Mesenchymal stem cell (in vitro differentiated cells and primary cell): ENCODE measurements around the gene GPR31.

Source experiments
- DNase-seq: peaks from one replicate; pipeline ENCODE4 v3.0.0-alpha.2; 2013
- H2AFZ ChIP-seq: one replicate; pipeline ENCODE4 v1.6.1; 2013; ENCODE audit warnings: low read depth, mild to moderate bottlenecking, control low read depth, inconsistent platforms, low read length, moderate library complexity
- H2AK5ac ChIP-seq: 2 replicates; pipeline ENCODE4 v1.6.1; 2013; ENCODE audit warnings: low read length, moderate library complexity, mild to moderate bottlenecking, inconsistent platforms; ENCODE audit not compliant: severe bottlenecking
- H2BK120ac ChIP-seq: one replicate; pipeline ENCODE4 v1.6.1; 2013; ENCODE audit warnings: low read depth, mild to moderate bottlenecking, inconsistent platforms, low read length, moderate library complexity
- H2BK12ac ChIP-seq, 2 experiments: one replicate each; pipeline ENCODE4 v1.6.1; 2013; ENCODE audit warnings: inconsistent platforms in 2 of 2, low read length in 2 of 2, mild to moderate bottlenecking in 2 of 2, moderate library complexity in 2 of 2, control low read depth in 1 of 2
- H2BK15ac ChIP-seq: one replicate; pipeline ENCODE4 v1.6.1; 2013; ENCODE audit warnings: mild to moderate bottlenecking, low read depth, inconsistent platforms; ENCODE audit not compliant: poor library complexity, severe bottlenecking
- H2BK5ac ChIP-seq: 2 replicates; pipeline ENCODE4 v1.6.1; 2013; ENCODE audit warnings: low read depth, mild to moderate bottlenecking, low read length, control low read depth, inconsistent platforms; ENCODE audit not compliant: poor library complexity, severe bottlenecking
- H3K14ac ChIP-seq, 2 experiments: one replicate each; pipeline ENCODE4 v1.6.1; 2013; ENCODE audit warnings: inconsistent platforms in 2 of 2, low read length in 2 of 2, control low read depth in 1 of 2, mild to moderate bottlenecking in 1 of 2, moderate library complexity in 1 of 2
- H3K18ac ChIP-seq, 2 experiments: one replicate each; pipeline ENCODE4 v1.6.1; 2013; ENCODE audit warnings: inconsistent platforms in 2 of 2, low read length in 2 of 2, control low read depth in 1 of 2, low read depth in 1 of 2, mild to moderate bottlenecking in 1 of 2
- H3K23ac ChIP-seq, 2 experiments: one replicate each; pipeline ENCODE4 v1.6.1; 2013; ENCODE audit warnings: inconsistent platforms in 2 of 2, low read length in 2 of 2, mild to moderate bottlenecking in 2 of 2, moderate library complexity in 2 of 2, control low read depth in 1 of 2
- H3K27ac ChIP-seq: 2 replicates; pipeline ENCODE4 v1.5.1; 2013; ENCODE audit warnings: mild to moderate bottlenecking, moderate library complexity, low read length, control low read depth, inconsistent platforms; ENCODE audit not compliant: poor library complexity, severe bottlenecking
- H3K27me3 ChIP-seq, 2 experiments: 2 replicates each; pipeline versions ENCODE4 v1.6.1 to v1.7.0; 2013; ENCODE audit warnings: low read length in 2 of 2, mild to moderate bottlenecking in 2 of 2, moderate library complexity in 2 of 2, control low read depth in 1 of 2, inconsistent platforms in 1 of 2; ENCODE audit not compliant: control insufficient read depth in 1 of 2, insufficient read depth in 1 of 2
- H3K36me3 ChIP-seq, 2 experiments: 2 replicates each; pipeline versions ENCODE4 v1.6.1 to v1.7.0; 2013; ENCODE audit warnings: low read length in 2 of 2, control low read depth in 1 of 2, inconsistent platforms in 1 of 2, low read depth in 1 of 2, mild to moderate bottlenecking in 1 of 2; ENCODE audit not compliant: insufficient read depth in 2 of 2, control insufficient read depth in 1 of 2
- H3K4ac ChIP-seq, 2 experiments: one replicate each; pipeline ENCODE4 v1.6.1; 2013; ENCODE audit warnings: inconsistent platforms in 2 of 2, low read length in 2 of 2, mild to moderate bottlenecking in 2 of 2, moderate library complexity in 2 of 2, control low read depth in 1 of 2, low read depth in 1 of 2
- H3K4me1 ChIP-seq: 2 replicates; pipeline ENCODE4 v1.6.1; 2013; ENCODE audit warnings: low read depth, low read length, control low read depth; ENCODE audit not compliant: control insufficient read depth, insufficient read depth
- H3K4me2 ChIP-seq: 2 replicates; pipeline ENCODE4 v1.6.1; 2013; ENCODE audit warnings: low read length, mild to moderate bottlenecking, inconsistent platforms; ENCODE audit not compliant: poor library complexity, severe bottlenecking
- H3K4me3 ChIP-seq, 2 experiments: 2 replicates each; pipeline versions ENCODE4 v1.5.1 to v1.7.0; 2013; ENCODE audit warnings: low read length in 2 of 2, mild to moderate bottlenecking in 2 of 2, control low read depth in 1 of 2, low read depth in 1 of 2; ENCODE audit not compliant: insufficient read depth in 1 of 2
- H3K79me1 ChIP-seq: replicated peaks from 2 replicates; pipeline ENCODE4 v1.6.1; 2013; ENCODE audit warnings: mild to moderate bottlenecking, control low read depth, low read length, inconsistent platforms; ENCODE audit not compliant: poor library complexity, severe bottlenecking
- H3K9ac ChIP-seq: 2 replicates; pipeline ENCODE4 v1.7.0; 2013; ENCODE audit warnings: mild to moderate bottlenecking, low read length, moderate library complexity
- H3K9me3 ChIP-seq: 2 replicates; pipeline ENCODE4 v1.7.0; 2013; ENCODE audit warnings: mild to moderate bottlenecking, low read length; ENCODE audit not compliant: control insufficient read depth
- H4K8ac ChIP-seq: one replicate; pipeline ENCODE4 v1.6.1; 2013; ENCODE audit warnings: inconsistent platforms, mild to moderate bottlenecking, low read length, moderate library complexity
- H4K91ac ChIP-seq: one replicate; pipeline ENCODE4 v1.6.1; 2013; ENCODE audit warnings: mild to moderate bottlenecking, low read length, inconsistent platforms
- WGBS: methylation state at CpG from one replicate; pipeline ENCODE4 v1.1.7; 2013; ENCODE audit warnings: mixed read lengths; 5-methylcytosine and 5-hydroxymethylcytosine counted together

The GPR31 gene

GRCh38 chr6:167119670-167120582, 37.9 kb downstream of the GPR31 start:
- Histone ChIP-seq H3K4me1 (no peaks in the 10 kb centered on the region), H2BK120ac (no peak overlapping the region), H3K27ac (no peak overlapping the region), H3K79me1 (no peaks in the 10 kb centered on the region), H3K4me3 (no peak overlapping the region), H3K9ac (no peak overlapping the region), H3K27me3 (peaks cover 0 to 21% of the 10 kb centered on the region in 2 experiments), H4K8ac (no peak overlapping the region), H2AK5ac (no peak overlapping the region), H3K4ac (no peak overlapping the region), H2BK12ac (no peak overlapping the region), H3K9me3 (no peaks in the 10 kb centered on the region), H3K14ac (no peak overlapping the region), H3K4me2 (no peak overlapping the region), H3K18ac (no peak overlapping the region), H3K36me3 (no peaks in the 10 kb centered on the region), H2AFZ (no peak overlapping the region), H2BK15ac (no peak overlapping the region), H2BK5ac (no peak overlapping the region), H3K23ac (no peak overlapping the region), H4K91ac (no peak overlapping the region)
- 72% methylated on average over 5 of the region's 8 CpGs for WGBS
- DNase-seq: no peak

- no peak for DNase-seq
- Histone ChIP-seq H3K4me2 (no peak overlapping the region), H3K9ac (no peak overlapping the region), H3K23ac (no peak overlapping the region), H3K4me3 (no peak overlapping the region), H4K91ac (no peak overlapping the region), H3K4me1 (no peaks in the 10 kb centered on the region), H2AK5ac (no peak overlapping the region), H3K4ac (no peak overlapping the region), H3K27me3 (peaks cover 0 to 25% of the 10 kb centered on the region in 2 experiments), H3K36me3 (no peaks in the 10 kb centered on the region), H2BK120ac (no peak overlapping the region), H3K79me1 (no peaks in the 10 kb centered on the region), H3K9me3 (no peaks in the 10 kb centered on the region), H3K14ac (no peak overlapping the region), H4K8ac (no peak overlapping the region), H3K27ac (no peak overlapping the region), H3K18ac (no peak overlapping the region), H2AFZ (no peak overlapping the region), H2BK15ac (no peak overlapping the region), H2BK12ac (no peak overlapping the region), H2BK5ac (no peak overlapping the region)
- WGBS: 86% methylated on average over 12 of the region's 12 CpGs
Measured at GRCh38 chr6:167118839-167119238, 38.9 kb downstream of the GPR31 start.

GRCh38 chr6:167118006-167118405, 39.8 kb downstream of the GPR31 start:
- no peak overlapping the region for H3K18ac ChIP-seq
- H3K4me1 ChIP-seq: no peaks in the 10 kb centered on the region
- H4K8ac ChIP-seq: no peak overlapping the region
- H2AFZ ChIP-seq: no peak overlapping the region
- H3K79me1 ChIP-seq: no peaks in the 10 kb centered on the region
- 82% methylated on average over 7 of the region's 7 CpGs for WGBS
- H3K4me3 ChIP-seq: no peak overlapping the region
- H3K23ac ChIP-seq: no peak overlapping the region
- H2BK5ac ChIP-seq: no peak overlapping the region
- H2BK12ac ChIP-seq: no peak overlapping the region
- no peaks in the 10 kb centered on the region for H3K9me3 ChIP-seq
- no peak overlapping the region for H3K4ac ChIP-seq
- no peak overlapping the region for H2BK15ac ChIP-seq
- peaks cover 4 to 26% of the 10 kb centered on the region in 2 experiments for H3K27me3 ChIP-seq
- H2AK5ac ChIP-seq: no peak overlapping the region
- no peak for DNase-seq
- H2BK120ac ChIP-seq: no peak overlapping the region
- H3K9ac ChIP-seq: no peak overlapping the region
- H3K27ac ChIP-seq: no peak overlapping the region
- no peaks in the 10 kb centered on the region for H3K36me3 ChIP-seq
- H4K91ac ChIP-seq: no peak overlapping the region
- H3K4me2 ChIP-seq: no peak overlapping the region
- no peak overlapping the region for H3K14ac ChIP-seq

- Histone ChIP-seq H3K4me3 (no peak overlapping the region), H2AFZ (no peak overlapping the region), H3K27me3 (peaks cover 4 to 29% of the 10 kb centered on the region in 2 experiments), H3K79me1 (no peaks in the 10 kb centered on the region), H4K91ac (no peak overlapping the region), H2AK5ac (no peak overlapping the region), H3K4me1 (no peaks in the 10 kb centered on the region), H3K4ac (no peak overlapping the region), H3K9me3 (no peaks in the 10 kb centered on the region), H2BK120ac (no peak overlapping the region), H2BK15ac (no peak overlapping the region), H3K23ac (no peak overlapping the region), H3K9ac (no peak overlapping the region), H3K18ac (no peak overlapping the region), H2BK5ac (no peak overlapping the region), H3K36me3 (no peaks in the 10 kb centered on the region), H3K14ac (no peak overlapping the region), H3K4me2 (no peak overlapping the region), H4K8ac (no peak overlapping the region), H2BK12ac (no peak overlapping the region), H3K27ac (no peak overlapping the region)
- no peak for DNase-seq
- 95% methylated on average over 12 of the region's 14 CpGs for WGBS
Measured at GRCh38 chr6:167116838-167117228, 40.9 kb downstream of the GPR31 start.
